ENCODE results near the gene SUSD2. TPM values are rescaled to one million over a fixed set of nuclear protein-coding genes. Genes with fewer than 3 reads are reported as not detected.

Gene SUSD2
- total and polyA plus RNA-seq, 9 of the 15 experiments (the other 6 are each of a cell fraction or from before 2014, with no cell fraction given): 0.01 to 0.16 (median 0.04) TPM; not detected in 4

DNA sequence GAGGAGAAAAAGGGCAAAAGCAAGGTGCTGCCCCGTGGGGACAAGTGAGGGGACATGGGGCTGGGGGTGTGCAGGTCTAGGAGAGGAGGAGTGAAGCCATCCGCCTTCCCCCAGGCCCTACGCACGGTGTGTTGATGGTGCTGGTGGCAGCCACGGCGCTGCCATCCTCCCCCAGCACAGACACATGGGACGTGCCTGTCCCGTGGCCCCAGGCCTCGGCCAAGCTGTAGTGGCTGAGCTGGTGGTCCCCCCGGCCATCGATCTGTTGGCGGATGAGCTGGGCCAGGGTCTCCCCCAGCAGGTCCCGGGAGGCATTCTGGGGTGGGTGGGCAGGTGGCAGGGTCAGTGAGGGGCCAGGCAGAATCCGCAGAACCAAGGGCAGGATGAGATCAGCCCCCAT, 44.7 kb downstream of the SUSD2 start:
- POLR2A ChIA-PET: no interaction called here
- 24% methylated on average over 5 of the region's 14 CpGs for WGBS (ENCODE audit: insufficient coverage, low coverage, missing lambda C conversion rate)
- TF ChIP-seq, protein P1, sequence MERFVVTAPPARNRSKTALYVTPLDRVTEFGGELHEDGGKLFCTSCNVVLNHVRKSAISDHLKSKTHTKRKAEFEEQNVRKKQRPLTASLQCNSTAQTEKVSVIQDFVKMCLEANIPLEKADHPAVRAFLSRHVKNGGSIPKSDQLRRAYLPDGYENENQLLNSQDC (CRISPR knock-in tag; IDR thresholded peaks at IDR 0.05): no peak
- TF ChIP-seq MCM7 (IDR thresholded peaks at IDR 0.05) (no peak), ZNF184 (CRISPR knock-in tag; IDR thresholded peaks at IDR 0.05) (no peak), POLR2AphosphoS5 (IDR thresholded peaks at IDR 0.05; ENCODE audit: control insufficient read depth, insufficient read depth, low read depth, low read length) (no peak), ZNF174 (CRISPR knock-in tag; IDR thresholded peaks at IDR 0.05) (no peak), DNMT1 (IDR thresholded peaks at IDR 0.05) (no peak), ZBTB7A (IDR thresholded peaks at IDR 0.05; ENCODE audit: borderline replicate concordance, control insufficient read depth, low read depth, low read length) (no peak), ZNF3 (CRISPR knock-in tag; IDR thresholded peaks at IDR 0.05) (no peak), NCOR1 (IDR thresholded peaks at IDR 0.05) (no peak), CTBP1 (IDR thresholded peaks at IDR 0.05; ENCODE audit: borderline replicate concordance) (no peak), EHMT2 (IDR thresholded peaks at IDR 0.05) (no peak)
- TF ChIP-seq, protein P2, sequence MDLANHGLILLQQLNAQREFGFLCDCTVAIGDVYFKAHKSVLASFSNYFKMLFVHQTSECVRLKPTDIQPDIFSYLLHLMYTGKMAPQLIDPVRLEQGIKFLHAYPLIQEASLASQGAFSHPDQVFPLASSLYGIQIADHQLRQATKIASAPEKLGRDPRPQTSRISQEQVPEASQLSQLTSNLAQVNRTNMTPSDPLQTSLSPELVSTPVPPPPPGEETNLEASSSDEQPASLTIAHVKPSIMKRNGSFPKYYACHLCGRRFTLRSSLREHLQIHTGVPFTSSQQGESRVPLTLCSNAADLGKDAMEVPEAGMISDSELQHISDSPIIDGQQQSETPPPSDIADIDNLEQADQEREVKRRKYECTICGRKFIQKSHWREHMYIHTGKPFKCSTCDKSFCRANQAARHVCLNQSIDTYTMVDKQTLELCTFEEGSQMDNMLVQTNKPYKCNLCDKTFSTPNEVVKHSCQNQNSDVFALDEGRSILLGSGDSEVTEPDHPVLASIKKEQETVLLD (IDR thresholded peaks at IDR 0.05): no peak
- TF ChIP-seq, protein P3, sequence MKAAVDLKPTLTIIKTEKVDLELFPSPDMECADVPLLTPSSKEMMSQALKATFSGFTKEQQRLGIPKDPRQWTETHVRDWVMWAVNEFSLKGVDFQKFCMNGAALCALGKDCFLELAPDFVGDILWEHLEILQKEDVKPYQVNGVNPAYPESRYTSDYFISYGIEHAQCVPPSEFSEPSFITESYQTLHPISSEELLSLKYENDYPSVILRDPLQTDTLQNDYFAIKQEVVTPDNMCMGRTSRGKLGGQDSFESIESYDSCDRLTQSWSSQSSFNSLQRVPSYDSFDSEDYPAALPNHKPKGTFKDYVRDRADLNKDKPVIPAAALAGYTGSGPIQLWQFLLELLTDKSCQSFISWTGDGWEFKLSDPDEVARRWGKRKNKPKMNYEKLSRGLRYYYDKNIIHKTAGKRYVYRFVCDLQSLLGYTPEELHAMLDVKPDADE (conservative IDR thresholded peaks at IDR 0.05; ENCODE audit: control insufficient read depth, low read depth, low read length): no peak
- TF ChIP-seq, protein P4, sequence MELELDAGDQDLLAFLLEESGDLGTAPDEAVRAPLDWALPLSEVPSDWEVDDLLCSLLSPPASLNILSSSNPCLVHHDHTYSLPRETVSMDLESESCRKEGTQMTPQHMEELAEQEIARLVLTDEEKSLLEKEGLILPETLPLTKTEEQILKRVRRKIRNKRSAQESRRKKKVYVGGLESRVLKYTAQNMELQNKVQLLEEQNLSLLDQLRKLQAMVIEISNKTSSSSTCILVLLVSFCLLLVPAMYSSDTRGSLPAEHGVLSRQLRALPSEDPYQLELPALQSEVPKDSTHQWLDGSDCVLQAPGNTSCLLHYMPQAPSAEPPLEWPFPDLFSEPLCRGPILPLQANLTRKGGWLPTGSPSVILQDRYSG (tag; conservative IDR thresholded peaks at IDR 0.05; ENCODE audit: low read depth): no peak
- TF ChIP-seq, protein P5, sequence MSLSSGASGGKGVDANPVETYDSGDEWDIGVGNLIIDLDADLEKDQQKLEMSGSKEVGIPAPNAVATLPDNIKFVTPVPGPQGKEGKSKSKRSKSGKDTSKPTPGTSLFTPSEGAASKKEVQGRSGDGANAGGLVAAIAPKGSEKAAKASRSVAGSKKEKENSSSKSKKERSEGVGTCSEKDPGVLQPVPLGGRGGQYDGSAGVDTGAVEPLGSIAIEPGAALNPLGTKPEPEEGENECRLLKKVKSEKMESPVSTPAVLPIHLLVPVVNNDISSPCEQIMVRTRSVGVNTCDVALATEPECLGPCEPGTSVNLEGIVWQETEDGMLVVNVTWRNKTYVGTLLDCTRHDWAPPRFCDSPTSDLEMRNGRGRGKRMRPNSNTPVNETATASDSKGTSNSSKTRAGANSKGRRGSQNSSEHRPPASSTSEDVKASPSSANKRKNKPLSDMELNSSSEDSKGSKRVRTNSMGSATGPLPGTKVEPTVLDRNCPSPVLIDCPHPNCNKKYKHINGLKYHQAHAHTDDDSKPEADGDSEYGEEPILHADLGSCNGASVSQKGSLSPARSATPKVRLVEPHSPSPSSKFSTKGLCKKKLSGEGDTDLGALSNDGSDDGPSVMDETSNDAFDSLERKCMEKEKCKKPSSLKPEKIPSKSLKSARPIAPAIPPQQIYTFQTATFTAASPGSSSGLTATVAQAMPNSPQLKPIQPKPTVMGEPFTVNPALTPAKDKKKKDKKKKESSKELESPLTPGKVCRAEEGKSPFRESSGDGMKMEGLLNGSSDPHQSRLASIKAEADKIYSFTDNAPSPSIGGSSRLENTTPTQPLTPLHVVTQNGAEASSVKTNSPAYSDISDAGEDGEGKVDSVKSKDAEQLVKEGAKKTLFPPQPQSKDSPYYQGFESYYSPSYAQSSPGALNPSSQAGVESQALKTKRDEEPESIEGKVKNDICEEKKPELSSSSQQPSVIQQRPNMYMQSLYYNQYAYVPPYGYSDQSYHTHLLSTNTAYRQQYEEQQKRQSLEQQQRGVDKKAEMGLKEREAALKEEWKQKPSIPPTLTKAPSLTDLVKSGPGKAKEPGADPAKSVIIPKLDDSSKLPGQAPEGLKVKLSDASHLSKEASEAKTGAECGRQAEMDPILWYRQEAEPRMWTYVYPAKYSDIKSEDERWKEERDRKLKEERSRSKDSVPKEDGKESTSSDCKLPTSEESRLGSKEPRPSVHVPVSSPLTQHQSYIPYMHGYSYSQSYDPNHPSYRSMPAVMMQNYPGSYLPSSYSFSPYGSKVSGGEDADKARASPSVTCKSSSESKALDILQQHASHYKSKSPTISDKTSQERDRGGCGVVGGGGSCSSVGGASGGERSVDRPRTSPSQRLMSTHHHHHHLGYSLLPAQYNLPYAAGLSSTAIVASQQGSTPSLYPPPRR (CRISPR knock-in tag; IDR thresholded peaks at IDR 0.05; ENCODE audit: borderline replicate concordance): no peak

More for the DNA sequence above, 44.7 kb downstream of the SUSD2 start:
- H3K9me3 ChIP-seq (replicated peaks; ENCODE audit: control insufficient read depth, insufficient read depth, low read depth, low read length): no peaks in the 10 kb centered on the region
- H3K4me2 ChIP-seq (ENCODE audit: insufficient read depth, low read length): no peak overlapping the region
- peaks cover 0 to 7% of the 10 kb centered on the region in 2 experiments; a peak in 2 of 5 replicates for H3K4me1 ChIP-seq (replicated peaks in 1 of 2; ENCODE audit: control insufficient read depth in 2 of 2, insufficient read depth in 2 of 2, low read length in 2 of 2)
- H3K79me2 ChIP-seq (ENCODE audit: control insufficient read depth, insufficient read depth, low read length): no peaks in the 10 kb centered on the region
- no peak overlapping the region for H2AFZ ChIP-seq (ENCODE audit: low read depth, low read length)
- H4K20me1 ChIP-seq (replicated peaks; ENCODE audit: control insufficient read depth, insufficient read depth, low read length): no peaks in the 10 kb centered on the region
- BruUV-seq (replicated peaks): no TSS peak
- H3K36me3 ChIP-seq (ENCODE audit: control insufficient read depth, insufficient read depth, low read length): no peaks in the 10 kb centered on the region
- H3K9ac ChIP-seq (ENCODE audit: insufficient read depth in 1 of 2, low read depth in 2 of 2, low read length in 2 of 2): no peak overlapping the region
- ATAC-seq: no peak
- in situ Hi-C loops (cut with MboI): no loop called here
- H3K9me1 ChIP-seq (ENCODE audit: control insufficient read depth, insufficient read depth, low read length): no peaks in the 10 kb centered on the region
- no peaks in the 10 kb centered on the region for H3K27me3 ChIP-seq (ENCODE audit: control insufficient read depth in 2 of 2, insufficient read depth in 2 of 2, low read length in 2 of 2)
- no peak for FAIRE-seq
- H3K4me3 ChIP-seq: no peak overlapping the region
- CTCF ChIA-PET (ENCODE audit: low intra/inter-chr PET ratio): interaction anchor here (0.5 kb wide), 1 partner anchor 47 kb away, joined by 3 read pairs; no protein-coding TSS in a partner anchor
- intact Hi-C loops (cut with micrococcal nuclease): no loop called here
- no peak overlapping the region for H3K27ac ChIP-seq (ENCODE audit: extremely low read depth, low read depth, low read length)
- DNase-seq (ENCODE audit: extremely low read depth in 1 of 4, low spot score in 3 of 4): no peak
